GM13976 (cell line): ENCODE data around the gene HBQ1.

Experiments used
- DNase-seq: peaks from one replicate; pipeline ENCODE4 v3.0.0; 2012; ENCODE audit warnings: low spot score
- in situ Hi-C: fragments of 300-500 bp; cut with MboI; formaldehyde crosslinking; loops from one replicate; pipeline ENCODE4 v1.12.0; 2022; ENCODE audit warnings: low sequenced_read_pairs, mixed read lengths, inconsistent platforms; ENCODE audit not compliant: unreplicated experiment
- TF ChIP-seq, protein P1 (sequence below): IDR thresholded peaks from 2 replicates; pipeline ENCODE4 v1.5.1; 2012; ENCODE audit warnings: borderline replicate concordance, mild to moderate bottlenecking; ENCODE audit not compliant: insufficient read depth; ENCODE audit errors: extremely low read depth, missing control alignments, control extremely low read depth

Gene HBQ1

DNA sequence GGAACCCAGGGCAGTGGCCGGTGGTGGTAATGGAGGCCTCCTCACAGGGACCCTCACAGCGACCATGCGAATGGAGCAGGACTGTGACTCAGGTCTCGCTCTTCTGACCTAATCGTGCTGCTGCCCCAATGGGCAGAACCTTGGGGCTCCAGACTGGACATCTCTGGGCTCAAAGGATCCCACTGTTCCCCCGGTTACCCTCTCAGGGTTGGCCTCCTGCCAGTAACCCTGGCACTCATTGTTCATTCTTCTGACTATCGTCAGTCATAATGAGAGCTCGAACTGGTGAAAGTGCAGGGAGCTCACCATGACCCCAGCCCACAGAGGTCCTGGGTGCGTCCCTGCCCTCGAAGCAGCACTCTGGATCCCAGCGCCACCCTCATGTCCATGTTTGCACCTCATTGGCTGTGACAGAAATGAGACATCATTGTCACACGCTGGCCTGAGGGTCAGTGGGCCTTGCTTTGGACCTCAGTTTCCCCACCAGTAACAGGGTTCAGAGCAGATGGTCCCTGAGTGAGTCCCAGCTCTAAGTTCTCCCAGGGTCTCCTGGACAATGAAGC is 37.8 kb upstream of the HBQ1 start:
- in situ Hi-C loops, result no loop called here
- no peak for DNase-seq
- TF ChIP-seq, protein P1, sequence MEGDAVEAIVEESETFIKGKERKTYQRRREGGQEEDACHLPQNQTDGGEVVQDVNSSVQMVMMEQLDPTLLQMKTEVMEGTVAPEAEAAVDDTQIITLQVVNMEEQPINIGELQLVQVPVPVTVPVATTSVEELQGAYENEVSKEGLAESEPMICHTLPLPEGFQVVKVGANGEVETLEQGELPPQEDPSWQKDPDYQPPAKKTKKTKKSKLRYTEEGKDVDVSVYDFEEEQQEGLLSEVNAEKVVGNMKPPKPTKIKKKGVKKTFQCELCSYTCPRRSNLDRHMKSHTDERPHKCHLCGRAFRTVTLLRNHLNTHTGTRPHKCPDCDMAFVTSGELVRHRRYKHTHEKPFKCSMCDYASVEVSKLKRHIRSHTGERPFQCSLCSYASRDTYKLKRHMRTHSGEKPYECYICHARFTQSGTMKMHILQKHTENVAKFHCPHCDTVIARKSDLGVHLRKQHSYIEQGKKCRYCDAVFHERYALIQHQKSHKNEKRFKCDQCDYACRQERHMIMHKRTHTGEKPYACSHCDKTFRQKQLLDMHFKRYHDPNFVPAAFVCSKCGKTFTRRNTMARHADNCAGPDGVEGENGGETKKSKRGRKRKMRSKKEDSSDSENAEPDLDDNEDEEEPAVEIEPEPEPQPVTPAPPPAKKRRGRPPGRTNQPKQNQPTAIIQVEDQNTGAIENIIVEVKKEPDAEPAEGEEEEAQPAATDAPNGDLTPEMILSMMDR, result no peak

DNA sequence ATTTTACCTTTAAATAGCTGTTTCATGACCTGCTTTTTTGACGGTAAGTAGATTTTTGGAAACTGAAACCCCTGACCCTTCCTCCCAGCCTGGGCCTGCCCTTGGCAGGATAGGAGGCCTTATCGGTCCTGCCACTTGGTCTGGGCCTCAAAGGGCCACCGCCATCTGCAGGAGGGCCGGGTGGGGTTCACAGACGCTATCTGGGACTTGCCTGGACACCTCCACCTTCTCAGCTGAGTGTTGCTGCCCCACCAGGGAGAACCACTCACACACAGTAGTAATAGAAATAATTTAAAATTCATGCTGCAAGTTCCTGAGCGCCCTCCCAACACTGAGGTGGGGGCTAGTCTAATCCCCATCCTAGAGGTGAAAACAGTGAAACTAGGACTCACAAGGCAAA is 37.2 kb upstream of the HBQ1 start:
- no peak for DNase-seq
- TF ChIP-seq, protein P1, result no peak
- in situ Hi-C loops, result no loop called here

DNA sequence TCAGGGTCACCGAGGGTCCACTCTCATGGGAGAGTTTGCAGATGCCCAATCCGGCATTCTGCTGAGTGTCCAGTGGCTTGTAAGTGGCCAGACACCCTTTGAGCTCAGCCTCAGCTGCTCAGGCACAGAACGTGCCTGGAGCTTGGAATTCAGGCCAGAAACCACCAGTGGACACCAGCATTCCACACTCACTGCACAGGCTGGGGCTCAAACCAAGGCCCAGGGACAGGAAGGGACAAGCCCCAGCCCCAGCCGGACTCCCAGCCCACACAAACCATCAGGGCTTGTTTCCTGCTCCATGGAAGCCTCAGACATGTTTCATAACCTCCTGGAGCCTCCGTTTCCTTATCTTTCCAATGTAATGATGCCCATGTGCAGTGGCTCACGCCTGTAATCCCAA is 36.8 kb upstream of the HBQ1 start:
- TF ChIP-seq, protein P1, result no peak
- in situ Hi-C loops, result no loop called here
- DNase-seq, result no peak

DNA sequence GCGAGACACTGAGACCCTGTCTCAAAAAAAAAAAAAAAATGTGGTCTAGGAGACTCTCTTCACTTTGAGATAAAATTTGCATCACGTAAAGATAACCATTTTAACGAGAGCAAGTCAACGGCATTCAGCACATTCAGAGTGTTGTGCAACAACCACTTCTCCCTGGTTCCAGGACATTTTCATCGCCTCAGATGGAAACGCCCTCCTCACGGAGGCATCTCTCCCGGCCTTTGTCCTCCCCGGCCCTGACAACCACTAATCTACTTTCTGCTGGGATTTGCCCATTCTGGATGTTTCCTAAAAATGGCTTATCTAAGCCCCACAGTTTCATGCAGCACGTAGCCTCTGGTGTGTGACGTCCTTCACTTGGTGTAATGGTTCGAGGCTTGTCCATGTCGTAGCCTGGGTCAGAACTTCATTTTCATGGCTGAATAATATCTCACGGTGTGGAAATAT is 35.4 kb upstream of the HBQ1 start:
- in situ Hi-C loops, result no loop called here
- TF ChIP-seq, protein P1, result no peak
- no peak for DNase-seq

DNA sequence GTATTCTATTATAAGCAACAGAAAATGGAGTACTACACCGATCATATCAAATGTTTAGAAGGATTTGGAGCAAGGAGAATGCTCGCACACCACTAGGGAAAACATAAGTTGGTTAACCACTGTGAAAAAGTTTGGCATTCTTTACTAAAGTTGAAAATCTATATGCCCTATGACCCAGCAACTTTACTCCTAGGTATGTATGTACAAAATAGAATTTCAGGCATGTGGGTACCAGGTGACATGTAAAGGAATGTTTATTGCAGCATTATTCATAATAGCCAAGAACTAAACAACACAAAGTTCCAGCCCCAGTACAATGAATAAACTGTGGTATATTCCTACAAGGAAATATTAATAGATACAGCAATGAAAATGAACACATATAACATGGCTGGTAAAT is 33.6 kb upstream of the HBQ1 start:
- no peak for DNase-seq
- in situ Hi-C loops, result no loop called here
- TF ChIP-seq, protein P1, result no peak

DNA sequence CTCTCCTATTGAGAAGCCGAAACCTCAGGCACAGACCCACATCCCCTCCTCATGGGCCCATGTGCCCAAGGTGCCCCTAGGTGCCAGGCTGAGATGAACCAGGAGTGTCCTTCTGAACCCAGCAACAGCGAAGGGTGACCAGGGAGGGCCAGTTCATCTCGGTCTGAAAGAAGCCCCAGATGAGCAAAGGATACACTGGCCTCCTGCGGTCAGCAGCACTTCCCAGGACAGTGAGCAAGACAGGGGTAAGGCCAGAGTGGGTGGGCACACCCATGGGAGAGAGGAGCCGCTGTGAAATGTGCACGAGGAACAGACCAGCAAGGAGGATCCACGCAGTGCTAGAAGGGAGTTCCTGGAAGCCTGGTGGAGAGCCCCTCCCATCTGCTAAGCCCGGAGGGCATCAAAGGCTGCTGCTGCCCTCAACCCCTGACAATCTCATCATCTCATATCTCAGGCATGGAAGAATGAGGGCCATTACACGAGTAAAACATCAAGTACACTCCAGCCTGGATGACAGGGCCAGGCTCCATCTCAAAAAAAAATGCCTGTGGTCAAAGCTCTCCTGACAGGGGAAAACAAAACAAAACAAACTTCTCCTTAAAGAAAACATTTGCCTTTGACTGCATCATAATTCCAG is 31.1 kb upstream of the HBQ1 start:
- TF ChIP-seq, protein P1, result no peak
- in situ Hi-C loops, result no loop called here
- no peak for DNase-seq
